GM18505 (cell line): ENCODE data around the gene BTBD10.

Source experiments
- ATAC-seq: cut with Tn5 transposase; IDR thresholded peaks from one replicate; pipeline ENCODE4 v1.9.1; 2021; ENCODE audit not compliant: unreplicated experiment
- POLR2A ChIP-seq: IDR thresholded peaks from 4 replicates; pipeline ENCODE4 v1.6.1; 2011; ENCODE audit warnings: borderline replicate concordance; ENCODE audit not compliant: insufficient read depth, insufficient read length; ENCODE audit errors: extremely low read depth

BTBD10 gene

GRCh38 chr11:13348305-13348704, 114.7 kb downstream of the BTBD10 start:
- TF ChIP-seq POLR2A = no peak
- no peak for ATAC-seq

GRCh38 chr11:13347901-13348300, 115.1 kb downstream of the BTBD10 start:
- ATAC-seq = no peak
- TF ChIP-seq POLR2A = no peak

GRCh38 chr11:13346470-13346869, 116.6 kb downstream of the BTBD10 start:
- TF ChIP-seq POLR2A = no peak

GRCh38 chr11:13344818-13345217, 118.2 kb downstream of the BTBD10 start:
- TF ChIP-seq POLR2A = no peak
- ATAC-seq = no peak

More at GRCh38 chr11:13346470-13346869, 116.6 kb downstream of the BTBD10 start:
- no peak for ATAC-seq

GRCh38 chr11:13343931-13344717, 118.9 kb downstream of the BTBD10 start:
- TF ChIP-seq POLR2A = no peak
- peak; percentile 45 for ATAC-seq

- no peak for TF ChIP-seq POLR2A
- ATAC-seq = peak; percentile 49
These were observed 120.0 kb downstream of the BTBD10 start for GRCh38 chr11:13343067-13343466.

GRCh38 chr11:13341026-13341425, 122.0 kb downstream of the BTBD10 start:
- ATAC-seq = no peak
- TF ChIP-seq POLR2A = no peak

GRCh38 chr11:13339195-13340153, 123.5 kb downstream of the BTBD10 start:
- TF ChIP-seq POLR2A = no peak
- ATAC-seq = no peak

- no peak for TF ChIP-seq POLR2A
- ATAC-seq = no peak
These were observed 124.5 kb downstream of the BTBD10 start for GRCh38 chr11:13338427-13339069.

GRCh38 chr11:13338019-13338426, 125.0 kb downstream of the BTBD10 start:
- ATAC-seq = no peak

More at GRCh38 chr11:13338019-13338426, 125.0 kb downstream of the BTBD10 start:
- no peak for TF ChIP-seq POLR2A
